Endometrial microvascular endothelial cells (primary cell): ENCODE results near the gene MANBA. TPM values are rescaled to one million over a fixed set of nuclear protein-coding genes. Genes with fewer than 3 reads are reported as not detected.

Source experiments
- in situ Hi-C: cut with HindIII; loops from 2 replicates; pipeline ENCODE4 v1.10.0; 2017; ENCODE audit warnings: low sequenced_read_pairs, low pct_unique_long_range_greater_than_20kb; ENCODE audit errors: inconsistent ontology term
- total RNA-seq: library from RNA; depleted of rRNA; stranded (reverse); fragments of >200 nt; gene quantifications from one replicate; pipeline ENCODE4 v1.2.3, GENCODE V29; 2015; ENCODE audit errors: inconsistent ontology term

The MANBA gene
- total RNA-seq, 1 donor from 2014 or later, result 7.0 TPM

GRCh38 chr4:102606846-102607450, 153.8 kb downstream of the MANBA start:
- in situ Hi-C loops, result loop anchor here (25.0 kb wide), 1 partner anchor 405 kb away; the partner anchor contains the start of gene SLC9B1

GRCh38 chr4:102606261-102606660, 154.5 kb downstream of the MANBA start:
- in situ Hi-C loops, result loop anchor here (25.0 kb wide), 1 partner anchor 406 kb away; the partner anchor contains the start of gene SLC9B1

DNA sequence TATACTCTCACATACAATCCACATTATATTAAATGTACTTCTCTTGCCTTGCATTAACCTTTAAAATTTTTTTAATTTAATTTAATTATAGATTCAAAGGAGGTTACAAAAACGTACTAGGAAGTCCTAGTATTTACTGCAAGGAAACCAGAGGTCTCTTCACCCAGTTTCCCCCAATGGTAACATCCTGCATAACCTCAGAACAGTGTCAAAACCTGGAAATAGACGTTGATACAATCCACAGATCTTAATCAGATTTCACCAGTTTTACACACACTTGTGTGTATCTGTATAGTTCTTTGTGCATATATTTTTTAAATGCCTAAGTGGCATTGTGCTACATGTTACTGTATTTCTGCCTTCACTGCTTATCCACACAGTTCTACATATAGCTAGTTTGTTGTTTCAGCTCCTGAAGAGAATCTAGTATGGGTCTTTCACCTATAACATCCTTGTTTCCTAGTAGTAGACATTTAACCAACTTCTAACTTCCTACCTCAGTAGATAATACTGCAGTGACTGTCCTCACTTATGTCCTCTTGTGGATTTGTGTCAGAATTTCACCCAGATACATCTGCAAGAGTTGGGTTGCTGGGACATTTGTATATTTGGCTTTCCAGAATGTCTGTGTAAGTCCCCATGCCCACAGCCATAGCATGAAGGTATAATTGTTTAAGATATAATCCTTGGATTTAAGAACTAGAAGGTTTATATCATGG, 156.4 kb downstream of the MANBA start:
- in situ Hi-C loops, result loop anchor here (25.0 kb wide), 1 partner anchor 408 kb away; the partner anchor contains the start of gene SLC9B1

- in situ Hi-C loops, result loop anchor here (25.0 kb wide), 1 partner anchor 411 kb away; the partner anchor contains the start of gene SLC9B1
Observed at GRCh38 chr4:102601586-102602227, 159.1 kb downstream of the MANBA start.

GRCh38 chr4:102600689-102601088, 160.1 kb downstream of the MANBA start:
- in situ Hi-C loops, result loop anchor here (25.0 kb wide), 1 partner anchor 412 kb away; the partner anchor contains the start of gene SLC9B1

- in situ Hi-C loops, result loop anchor here (25.0 kb wide), 1 partner anchor 412 kb away; the partner anchor contains the start of gene SLC9B1
Observed at GRCh38 chr4:102599886-102600285, 160.9 kb downstream of the MANBA start.

GRCh38 chr4:102599455-102599854, 161.3 kb downstream of the MANBA start:
- in situ Hi-C loops, result no loop called here

GRCh38 chr4:102598762-102599374, 161.9 kb downstream of the MANBA start:
- in situ Hi-C loops, result no loop called here

GRCh38 chr4:102598086-102598761, 162.5 kb downstream of the MANBA start:
- in situ Hi-C loops, result no loop called here

GRCh38 chr4:102596532-102596931, 164.2 kb downstream of the MANBA start:
- in situ Hi-C loops, result no loop called here

DNA sequence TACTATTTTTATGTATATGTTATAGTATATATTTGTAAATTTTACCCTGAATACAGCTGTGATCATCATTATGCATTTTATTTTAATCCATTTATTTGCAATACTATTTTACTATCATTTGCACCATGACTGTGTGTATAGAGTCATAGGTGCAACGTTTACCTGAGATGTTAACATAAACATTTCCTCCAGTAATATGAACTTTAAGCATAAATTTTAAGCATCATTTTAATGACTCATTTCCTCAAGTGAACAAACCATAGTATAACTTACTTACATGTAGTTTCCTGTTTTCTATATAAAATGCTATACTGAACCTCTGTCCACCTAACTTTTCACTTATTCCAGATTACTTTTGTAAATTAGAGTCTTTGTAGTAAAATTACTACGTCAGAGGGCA, 166.8 kb downstream of the MANBA start:
- in situ Hi-C loops, result no loop called here

- in situ Hi-C loops, result no loop called here
Observed at GRCh38 chr4:102593147-102593546, 167.6 kb downstream of the MANBA start.

- in situ Hi-C loops, result no loop called here
Observed at GRCh38 chr4:102592256-102592655, 168.5 kb downstream of the MANBA start.

GRCh38 chr4:102589743-102590142, 171.0 kb downstream of the MANBA start:
- in situ Hi-C loops, result no loop called here

GRCh38 chr4:102586644-102587021, 174.1 kb downstream of the MANBA start:
- in situ Hi-C loops, result no loop called here

DNA sequence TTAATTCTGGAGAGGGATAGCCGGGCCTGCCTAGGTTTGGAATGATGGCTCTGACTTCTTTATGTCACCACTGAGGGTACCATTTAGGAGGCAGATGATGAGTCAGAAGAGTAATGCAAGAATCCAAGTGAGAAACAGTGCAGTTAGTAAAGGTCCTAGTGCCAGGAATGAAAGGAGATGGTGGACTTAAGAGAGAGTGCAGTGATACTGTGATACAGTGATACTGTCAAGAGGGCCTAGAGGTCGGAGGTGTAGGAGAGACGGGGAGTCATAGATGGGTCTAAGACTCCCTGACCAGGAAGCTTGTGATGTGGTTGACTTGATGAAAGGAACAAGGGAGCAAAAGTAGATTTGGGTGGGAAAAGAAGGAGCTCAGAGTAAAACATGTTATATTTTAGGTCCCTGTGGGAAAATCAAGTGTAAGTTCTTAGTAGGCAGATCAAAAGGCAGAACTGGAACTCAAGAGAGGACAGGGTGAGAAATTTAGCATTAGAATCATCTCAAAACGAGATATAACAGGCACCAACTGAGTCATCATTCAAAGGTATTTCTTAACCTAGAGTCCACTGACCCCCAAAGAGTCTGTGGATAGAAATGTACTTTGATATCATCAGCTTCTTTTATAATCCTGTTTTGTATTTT, 174.6 kb downstream of the MANBA start:
- in situ Hi-C loops, result no loop called here

DNA sequence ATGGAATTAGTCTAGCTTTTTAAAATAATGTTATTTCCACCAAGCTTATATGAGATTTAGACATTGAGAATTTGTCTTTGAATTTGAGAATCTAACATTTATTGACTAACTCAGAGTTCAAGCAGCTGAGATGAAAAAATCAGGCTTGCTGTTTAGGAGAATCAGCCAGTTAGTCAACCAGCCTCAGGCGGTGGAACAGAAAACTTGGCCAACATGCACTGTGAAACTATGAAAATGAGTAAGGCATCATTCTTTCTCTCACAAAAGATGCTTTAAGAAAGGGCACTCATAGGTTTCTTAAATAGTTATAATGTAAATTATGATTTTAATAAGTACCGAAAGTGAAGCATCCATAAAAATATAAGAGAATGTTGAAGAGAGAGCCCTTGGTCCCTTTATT, 175.4 kb downstream of the MANBA start:
- in situ Hi-C loops, result no loop called here

DNA sequence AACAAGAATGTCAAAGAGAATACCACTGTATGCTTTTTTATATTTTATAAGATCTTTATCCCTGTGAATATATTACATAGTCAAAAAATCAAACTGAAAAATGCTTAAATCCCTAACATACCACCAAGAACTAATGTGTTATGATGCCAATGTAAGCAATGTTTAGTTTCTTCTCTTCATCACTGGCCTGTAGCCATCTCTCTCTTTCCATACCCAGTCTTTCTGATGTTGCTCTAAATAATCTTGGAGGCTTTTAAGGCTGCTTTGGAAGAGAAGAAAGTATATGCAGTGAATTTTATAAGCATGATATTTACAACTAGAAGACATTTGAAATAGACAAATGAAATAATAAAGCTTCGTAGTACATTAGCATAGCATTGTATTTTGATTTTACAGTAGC, 176.7 kb downstream of the MANBA start:
- in situ Hi-C loops, result no loop called here
